Esophagus muscularis mucosa (tissue), 3 donors: ENCODE measurements around the gene C1orf159.

Experiments
- POLR2A ChIP-seq: fragments of 450-650 bp; IDR thresholded peaks from one replicate; pipeline ENCODE4 v1.6.1; 2017; ENCODE audit warnings: antibody characterized with exemption, moderate library complexity, mild to moderate bottlenecking, low read depth
- TF ChIP-seq, protein P1 (sequence below), 3 experiments: fragments of 200-600 bp in 2 of 3; fragments of 450-650 bp in 1 of 3; sonication (generic) in 2 of 3; IDR thresholded peaks; one replicate each; pipeline ENCODE4 v1.5.1; 2017 to 2019; ENCODE audit warnings: antibody characterized with exemption in 3 of 3, mild to moderate bottlenecking in 2 of 3, moderate library complexity in 1 of 3

DNA sequence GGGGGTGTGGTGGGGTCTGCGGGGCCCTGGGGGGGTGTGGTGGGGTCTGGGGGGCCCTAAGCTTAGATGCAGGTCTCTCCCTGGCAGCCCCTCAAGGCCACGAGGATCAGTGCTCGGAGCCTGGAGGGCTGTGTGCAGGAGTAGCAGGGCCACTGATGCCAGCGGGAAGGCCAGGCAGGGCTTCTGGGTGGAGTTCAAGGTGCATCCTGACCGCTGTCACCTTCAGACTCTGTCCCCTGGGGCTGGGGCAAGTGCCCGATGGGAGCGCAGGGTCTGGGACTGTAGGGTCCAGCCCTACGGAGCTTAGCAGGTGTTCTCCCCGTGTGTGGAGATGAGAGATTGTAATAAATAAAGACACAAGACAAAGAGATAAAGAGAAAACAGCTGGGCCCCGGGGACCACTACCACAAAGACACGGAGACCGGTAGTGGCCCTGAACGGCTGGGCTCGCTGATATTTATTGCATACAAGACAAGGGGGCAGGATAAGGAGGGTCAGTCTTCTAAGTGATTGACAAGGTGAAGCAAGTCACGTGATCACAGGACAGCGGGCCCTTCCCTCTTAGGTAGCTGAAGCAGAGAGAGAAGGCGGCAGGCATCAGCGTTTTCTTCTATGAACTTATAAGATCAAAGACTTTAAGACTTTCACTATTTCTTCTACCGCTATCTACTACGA is 50.5 kb downstream of the C1orf159 start:
- TF ChIP-seq, protein P1, sequence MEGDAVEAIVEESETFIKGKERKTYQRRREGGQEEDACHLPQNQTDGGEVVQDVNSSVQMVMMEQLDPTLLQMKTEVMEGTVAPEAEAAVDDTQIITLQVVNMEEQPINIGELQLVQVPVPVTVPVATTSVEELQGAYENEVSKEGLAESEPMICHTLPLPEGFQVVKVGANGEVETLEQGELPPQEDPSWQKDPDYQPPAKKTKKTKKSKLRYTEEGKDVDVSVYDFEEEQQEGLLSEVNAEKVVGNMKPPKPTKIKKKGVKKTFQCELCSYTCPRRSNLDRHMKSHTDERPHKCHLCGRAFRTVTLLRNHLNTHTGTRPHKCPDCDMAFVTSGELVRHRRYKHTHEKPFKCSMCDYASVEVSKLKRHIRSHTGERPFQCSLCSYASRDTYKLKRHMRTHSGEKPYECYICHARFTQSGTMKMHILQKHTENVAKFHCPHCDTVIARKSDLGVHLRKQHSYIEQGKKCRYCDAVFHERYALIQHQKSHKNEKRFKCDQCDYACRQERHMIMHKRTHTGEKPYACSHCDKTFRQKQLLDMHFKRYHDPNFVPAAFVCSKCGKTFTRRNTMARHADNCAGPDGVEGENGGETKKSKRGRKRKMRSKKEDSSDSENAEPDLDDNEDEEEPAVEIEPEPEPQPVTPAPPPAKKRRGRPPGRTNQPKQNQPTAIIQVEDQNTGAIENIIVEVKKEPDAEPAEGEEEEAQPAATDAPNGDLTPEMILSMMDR (IDR thresholded peaks at IDR 0.05), result no peak
- no peak for TF ChIP-seq POLR2A
